Panc1 (cell line): ENCODE measurements around the gene ARHGAP23. TPM values are rescaled to one million over a fixed set of nuclear protein-coding genes. Genes with fewer than 3 reads are reported as not detected.

ENCODE experiments used
- ATAC-seq: fragments of 200-7000 bp; cut with Tn5 transposase; 2 replicates; pipeline ENCODE4 v1.9.1; 2020; ENCODE audit warnings: mild to moderate bottlenecking, moderate library complexity
- BruUV-seq: library from RNA; stranded (reverse); fragments of 400-500 nt; replicated peaks from 2 replicates; lab custom pipeline; 2021; lab: Mats Ljungman, UMichigan
- CTCF ChIA-PET: fragments of 300-600 bp; sonication (Branson Sonifier 250); formaldehyde crosslinking; loops from one replicate; lab custom pipeline; 2022; ENCODE audit warnings: antibody characterized with exemption; lab: Charles Lee
- POLR2A ChIA-PET: fragments of 300-600 bp; sonication (Branson Sonifier 250); formaldehyde crosslinking; loops from one replicate; lab custom pipeline; 2022; ENCODE audit warnings: antibody characterized with exemption; lab: Charles Lee
- DNase-seq: peaks from one replicate; pipeline ENCODE4 v3.0.0-alpha.2; 2010; ENCODE audit warnings: low read depth, low spot score
- H3K27ac ChIP-seq: 2 replicates; pipeline ENCODE4 v1.5.1; 2011; ENCODE audit warnings: mild to moderate bottlenecking, low read length, inconsistent platforms
- H3K27me3 ChIP-seq: fragments of 200-500 bp; sonication (Bioruptor generic); 2 replicates; pipeline ENCODE4 v1.6.0; 2014; ENCODE audit warnings: low read length, inconsistent platforms; ENCODE audit not compliant: control insufficient read depth, insufficient read depth
- H3K36me3 ChIP-seq: fragments of 200-500 bp; sonication (Bioruptor generic); 2 replicates; pipeline ENCODE4 v1.5.1; 2014; ENCODE audit warnings: inconsistent platforms, mild to moderate bottlenecking, low read length, moderate library complexity; ENCODE audit not compliant: control insufficient read depth, insufficient read depth
- H3K4me1 ChIP-seq: 2 replicates; pipeline ENCODE4 v1.5.1; 2011; ENCODE audit warnings: inconsistent platforms, mild to moderate bottlenecking, low read length, moderate library complexity; ENCODE audit not compliant: control insufficient read depth, insufficient read depth
- H3K4me3 ChIP-seq, 2 experiments: 2 replicates each; pipeline ENCODE4 v1.5.1; 2011 to 2012; ENCODE audit warnings: low read depth in 2 of 2, low read length in 2 of 2, mild to moderate bottlenecking in 2 of 2, inconsistent platforms in 1 of 2, moderate library complexity in 1 of 2
- H3K9me3 ChIP-seq: fragments of 200-500 bp; sonication (Bioruptor generic); 2 replicates; pipeline ENCODE4 v1.5.1; 2014; ENCODE audit warnings: low read depth, mild to moderate bottlenecking, inconsistent platforms, low read length, moderate library complexity; ENCODE audit not compliant: control insufficient read depth, insufficient read depth
- CTCF ChIP-seq: fragments of 450-650 bp; IDR thresholded peaks from 2 replicates; pipeline ENCODE4 v1.5.1; 2017; ENCODE audit warnings: mild to moderate bottlenecking
- POLR2AphosphoS5 ChIP-seq: IDR thresholded peaks from 2 replicates; pipeline ENCODE4 v1.6.1; 2012; ENCODE audit warnings: mild to moderate bottlenecking, low read depth, low read length, moderate library complexity
- SIN3A ChIP-seq: IDR thresholded peaks from 2 replicates; pipeline ENCODE4 v1.6.1; 2012; ENCODE audit warnings: low read depth, mild to moderate bottlenecking, low read length, moderate library complexity, borderline replicate concordance; ENCODE audit not compliant: insufficient read depth
- TCF7L2 ChIP-seq: IDR thresholded peaks from 2 replicates; pipeline ENCODE4 v1.6.1; 2011; ENCODE audit warnings: mild to moderate bottlenecking, low read depth, low read length, inconsistent platforms
- in situ Hi-C: cut with HindIII; loops from 2 replicates; pipeline ENCODE4 v1.10.0; 2016; ENCODE audit warnings: low sequenced_read_pairs, low pct_unique_long_range_greater_than_20kb
- intact Hi-C: fragments of 100-400 bp; cut with micrococcal nuclease; formaldehyde crosslinking; loops from one replicate; pipeline ENCODE4 v1.10.0; 2022; ENCODE audit not compliant: unreplicated experiment
- total RNA-seq: library from RNA; stranded (reverse); gene quantifications from one replicate; pipeline ENCODE4 v1.2.1, GENCODE V29; 2021; ENCODE audit not compliant: unreplicated experiment
- TF ChIP-seq, protein P1 (sequence below), 2 experiments: IDR thresholded peaks; 2 replicates each; pipeline ENCODE4 v1.6.1; 2011 to 2012; ENCODE audit warnings: low read depth in 2 of 2, control low read depth in 1 of 2, low read length in 1 of 2, mild to moderate bottlenecking in 1 of 2, moderate library complexity in 1 of 2; ENCODE audit not compliant: insufficient read depth in 1 of 2

ARHGAP23 gene
- total RNA-seq, 1 experiment from 2014 or later, result 33.0 TPM

DNA sequence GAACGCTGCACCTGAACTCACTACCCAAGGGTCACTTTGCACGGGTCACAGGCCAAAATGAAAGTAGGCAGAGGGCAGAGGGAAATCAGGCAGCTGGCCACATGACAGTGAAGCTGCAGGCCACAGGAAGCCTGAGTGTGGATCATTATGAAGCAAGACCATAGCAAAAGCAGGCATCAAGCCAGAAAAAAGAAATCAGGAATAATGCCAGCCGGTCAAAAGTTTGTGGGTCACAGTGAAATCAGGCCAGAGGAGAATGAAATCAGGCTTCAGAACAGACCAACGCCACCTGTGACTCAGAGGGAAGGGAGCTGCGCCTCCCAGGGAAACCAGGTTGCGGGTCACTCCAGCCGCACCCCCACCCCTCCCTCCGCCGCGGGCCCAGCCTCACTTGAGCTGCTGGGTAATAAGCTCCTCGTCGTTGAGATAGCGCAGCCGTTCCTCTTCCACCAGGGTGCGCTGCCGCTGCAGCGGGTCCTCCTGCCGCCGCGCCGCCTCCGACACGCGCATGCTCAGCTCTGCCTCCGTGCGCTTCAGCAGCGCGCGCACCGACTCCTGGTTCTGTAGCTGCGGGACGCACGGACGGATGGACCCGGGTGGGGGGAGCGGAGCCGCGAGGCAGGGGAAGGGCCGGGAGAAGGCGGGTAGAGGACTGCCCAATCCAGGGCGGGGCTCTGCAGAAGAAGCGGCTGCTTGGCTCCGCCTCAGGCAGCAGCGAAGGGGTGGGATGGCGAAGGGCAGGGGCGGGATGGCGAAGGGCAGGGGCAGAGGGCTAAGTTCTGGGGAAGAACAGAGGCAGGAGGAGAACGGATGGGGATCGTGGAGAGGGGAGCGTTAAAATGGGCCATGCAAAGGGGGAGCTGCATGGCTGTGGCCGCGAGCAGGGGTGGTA, 129.8 kb downstream of the ARHGAP23 start:
- no peaks in the 10 kb centered on the region for H3K27me3 ChIP-seq
- peak overlapping the region; percentile 48 to 71 for H3K4me3 ChIP-seq
- POLR2A ChIA-PET, result interaction anchor here (0.5 to 0.7 kb wide), 4 partner anchors 30 to 279 kb away, joined by 3 to 7 read pairs (median 6); no protein-coding TSS in a partner anchor
- peak overlapping the region; percentile 77; the same call in 1 of the 2 replicates for H3K27ac ChIP-seq
- BruUV-seq, result no TSS peak
- H3K9me3 ChIP-seq, result no peaks in the 10 kb centered on the region
- in situ Hi-C loops (no loop called here), intact Hi-C loops (loop anchor here (1.0 kb wide), 1 partner anchor 109 kb away; no protein-coding TSS in a partner anchor)
- peak; percentile 87 for DNase-seq
- peak; percentile 93 for ATAC-seq
- CTCF ChIA-PET, result interaction anchor here (0.7 to 3.3 kb wide), 17 partner anchors 8 to 212 kb away, joined by 3 to 38 read pairs (median 4); no protein-coding TSS in a partner anchor
- no peaks in the 10 kb centered on the region for H3K36me3 ChIP-seq
- TF ChIP-seq CTCF (peak; percentile 87), TCF7L2 (no peak)
- H3K4me1 ChIP-seq, result peaks cover 4% of the 10 kb centered on the region; the same call in 1 of the 2 replicates

DNA sequence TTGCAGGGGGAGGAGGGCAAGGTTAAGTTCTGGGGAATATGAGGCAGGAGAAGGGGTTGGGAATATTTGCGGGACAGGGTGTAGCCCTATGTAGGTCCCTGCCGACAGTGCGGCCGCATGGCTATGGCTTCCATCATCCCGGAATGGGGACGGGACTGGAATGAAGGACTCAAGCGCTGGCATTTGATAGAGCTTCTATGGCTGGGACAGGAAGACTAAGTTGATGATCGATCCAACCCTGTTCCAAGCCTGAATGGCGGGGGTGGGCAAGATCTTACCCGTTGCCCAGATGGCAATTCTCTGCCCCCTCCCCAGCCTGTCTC, 130.4 kb downstream of the ARHGAP23 start:
- intact Hi-C loops, result loop anchor here (1.0 kb wide), 1 partner anchor 109 kb away; no protein-coding TSS in a partner anchor
- POLR2A ChIA-PET, result interaction anchor here (0.5 to 0.6 kb wide), 2 partner anchors 29 to 105 kb away, joined by 3 to 6 read pairs; no protein-coding TSS in a partner anchor
- CTCF ChIA-PET, result interaction anchor here (0.6 to 3.3 kb wide), 14 partner anchors 9 to 213 kb away, joined by 3 to 38 read pairs (median 4); no protein-coding TSS in a partner anchor
- Histone ChIP-seq H3K9me3 (no peaks in the 10 kb centered on the region), H3K4me3 (peak overlapping the region; percentile 48 to 71), H3K27ac (peak overlapping the region; percentile 77), H3K27me3 (no peaks in the 10 kb centered on the region), H3K4me1 (peaks cover 4% of the 10 kb centered on the region; the same call in 1 of the 2 replicates), H3K36me3 (no peaks in the 10 kb centered on the region)
- BruUV-seq, result no TSS peak
- in situ Hi-C loops, result no loop called here
- TF ChIP-seq, protein P1, sequence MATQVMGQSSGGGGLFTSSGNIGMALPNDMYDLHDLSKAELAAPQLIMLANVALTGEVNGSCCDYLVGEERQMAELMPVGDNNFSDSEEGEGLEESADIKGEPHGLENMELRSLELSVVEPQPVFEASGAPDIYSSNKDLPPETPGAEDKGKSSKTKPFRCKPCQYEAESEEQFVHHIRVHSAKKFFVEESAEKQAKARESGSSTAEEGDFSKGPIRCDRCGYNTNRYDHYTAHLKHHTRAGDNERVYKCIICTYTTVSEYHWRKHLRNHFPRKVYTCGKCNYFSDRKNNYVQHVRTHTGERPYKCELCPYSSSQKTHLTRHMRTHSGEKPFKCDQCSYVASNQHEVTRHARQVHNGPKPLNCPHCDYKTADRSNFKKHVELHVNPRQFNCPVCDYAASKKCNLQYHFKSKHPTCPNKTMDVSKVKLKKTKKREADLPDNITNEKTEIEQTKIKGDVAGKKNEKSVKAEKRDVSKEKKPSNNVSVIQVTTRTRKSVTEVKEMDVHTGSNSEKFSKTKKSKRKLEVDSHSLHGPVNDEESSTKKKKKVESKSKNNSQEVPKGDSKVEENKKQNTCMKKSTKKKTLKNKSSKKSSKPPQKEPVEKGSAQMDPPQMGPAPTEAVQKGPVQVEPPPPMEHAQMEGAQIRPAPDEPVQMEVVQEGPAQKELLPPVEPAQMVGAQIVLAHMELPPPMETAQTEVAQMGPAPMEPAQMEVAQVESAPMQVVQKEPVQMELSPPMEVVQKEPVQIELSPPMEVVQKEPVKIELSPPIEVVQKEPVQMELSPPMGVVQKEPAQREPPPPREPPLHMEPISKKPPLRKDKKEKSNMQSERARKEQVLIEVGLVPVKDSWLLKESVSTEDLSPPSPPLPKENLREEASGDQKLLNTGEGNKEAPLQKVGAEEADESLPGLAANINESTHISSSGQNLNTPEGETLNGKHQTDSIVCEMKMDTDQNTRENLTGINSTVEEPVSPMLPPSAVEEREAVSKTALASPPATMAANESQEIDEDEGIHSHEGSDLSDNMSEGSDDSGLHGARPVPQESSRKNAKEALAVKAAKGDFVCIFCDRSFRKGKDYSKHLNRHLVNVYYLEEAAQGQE (IDR thresholded peaks at IDR 0.05; ENCODE audit: insufficient read depth in 1 of 2, low read depth in 2 of 2, low read length in 1 of 2), result no peak
- TF ChIP-seq TCF7L2, result no peak
- no peak for TF ChIP-seq CTCF
- no peak for TF ChIP-seq SIN3A
- TF ChIP-seq POLR2AphosphoS5, result no peak
- DNase-seq (no peak), ATAC-seq (peak; percentile 44)
